GM18499 (cell line): Measurements from ENCODE around the gene TMEM158.

Experiments
- ATAC-seq: cut with Tn5 transposase; IDR thresholded peaks from one replicate; pipeline ENCODE4 v1.9.1; 2021; ENCODE audit warnings: moderate number of reproducible peaks; ENCODE audit not compliant: insufficient read depth, unreplicated experiment

Gene TMEM158

GRCh38 chr3:45178183-45179023, 47.7 kb downstream of the TMEM158 start:
- no peak for ATAC-seq

- ATAC-seq = no peak
These were observed 49.2 kb downstream of the TMEM158 start for GRCh38 chr3:45176912-45177311.
